Gastrocnemius medialis (tissue), 4 donors: ENCODE results near the gene WDFY4.

Experiments used
- CTCF ChIP-seq, 5 experiments: fragments of 450-650 bp in 3 of 5; fragments of 200-600 bp in 2 of 5; sonication (generic) in 2 of 5; IDR thresholded peaks in 4 of 5; conservative IDR thresholded peaks in 1 of 5; 1 replicate in 4 of 5; 2 replicates in 1 of 5; pipeline ENCODE4 v1.5.1; 2016 to 2019; ENCODE audit warnings: antibody characterized with exemption in 5 of 5, mild to moderate bottlenecking in 3 of 5, moderate library complexity in 3 of 5
- POLR2A ChIP-seq, 2 donors: fragments of 450-650 bp; IDR thresholded peaks; one replicate each; pipeline ENCODE4 v1.6.1; 2017; ENCODE audit warnings: antibody characterized with exemption in 2 of 2, mild to moderate bottlenecking in 2 of 2, moderate library complexity in 2 of 2

- no peak for TF ChIP-seq CTCF (IDR thresholded peaks at IDR 0.05 in 4 of 5, conservative IDR thresholded peaks at IDR 0.05 in 1 of 5)
- TF ChIP-seq POLR2A (IDR thresholded peaks at IDR 0.05), result no peak
Observed at GRCh38 chr10:48705401-48705938, 20.8 kb downstream of the WDFY4 start.
